GM12865 (cell line): ENCODE results near the gene HDAC11.

Experiments
- DNase-seq: peaks from one replicate; pipeline ENCODE4 v3.0.0; 2010; ENCODE audit warnings: low read depth
- H3K4me3 ChIP-seq: 2 replicates; pipeline ENCODE4 v1.5.1; 2011; ENCODE audit warnings: mild to moderate bottlenecking, low read depth, low read length, control low read depth
- TF ChIP-seq, protein P1 (sequence below): IDR thresholded peaks from 2 replicates; pipeline ENCODE4 v1.5.1; 2011; ENCODE audit warnings: low read length, control low read depth, low read depth, inconsistent platforms; ENCODE audit not compliant: insufficient read depth; ENCODE audit errors: missing control alignments

HDAC11 gene

DNA sequence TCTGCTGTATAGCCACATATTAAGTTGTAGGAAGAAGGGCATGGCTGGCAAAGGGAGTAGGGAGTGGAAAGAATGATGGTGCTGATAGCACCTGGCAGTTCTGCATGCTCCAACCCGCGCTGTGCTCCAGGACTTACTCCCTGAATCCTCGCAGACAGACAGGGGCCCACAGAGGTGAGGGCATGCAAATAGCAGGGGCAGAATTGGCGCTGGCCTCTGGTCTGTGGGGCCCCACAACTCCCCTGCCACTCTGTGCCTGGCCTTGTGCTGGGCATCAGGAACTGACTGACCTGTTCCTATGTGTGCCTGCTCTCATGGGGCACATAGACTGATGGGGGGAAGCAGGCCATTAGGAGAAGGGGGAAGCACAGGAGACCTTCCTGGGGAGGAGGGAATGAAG lies 20.9 kb downstream of the HDAC11 start:
- TF ChIP-seq, protein P1, sequence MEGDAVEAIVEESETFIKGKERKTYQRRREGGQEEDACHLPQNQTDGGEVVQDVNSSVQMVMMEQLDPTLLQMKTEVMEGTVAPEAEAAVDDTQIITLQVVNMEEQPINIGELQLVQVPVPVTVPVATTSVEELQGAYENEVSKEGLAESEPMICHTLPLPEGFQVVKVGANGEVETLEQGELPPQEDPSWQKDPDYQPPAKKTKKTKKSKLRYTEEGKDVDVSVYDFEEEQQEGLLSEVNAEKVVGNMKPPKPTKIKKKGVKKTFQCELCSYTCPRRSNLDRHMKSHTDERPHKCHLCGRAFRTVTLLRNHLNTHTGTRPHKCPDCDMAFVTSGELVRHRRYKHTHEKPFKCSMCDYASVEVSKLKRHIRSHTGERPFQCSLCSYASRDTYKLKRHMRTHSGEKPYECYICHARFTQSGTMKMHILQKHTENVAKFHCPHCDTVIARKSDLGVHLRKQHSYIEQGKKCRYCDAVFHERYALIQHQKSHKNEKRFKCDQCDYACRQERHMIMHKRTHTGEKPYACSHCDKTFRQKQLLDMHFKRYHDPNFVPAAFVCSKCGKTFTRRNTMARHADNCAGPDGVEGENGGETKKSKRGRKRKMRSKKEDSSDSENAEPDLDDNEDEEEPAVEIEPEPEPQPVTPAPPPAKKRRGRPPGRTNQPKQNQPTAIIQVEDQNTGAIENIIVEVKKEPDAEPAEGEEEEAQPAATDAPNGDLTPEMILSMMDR = no peak
- no peak for DNase-seq
- no peak overlapping the region for H3K4me3 ChIP-seq

DNA sequence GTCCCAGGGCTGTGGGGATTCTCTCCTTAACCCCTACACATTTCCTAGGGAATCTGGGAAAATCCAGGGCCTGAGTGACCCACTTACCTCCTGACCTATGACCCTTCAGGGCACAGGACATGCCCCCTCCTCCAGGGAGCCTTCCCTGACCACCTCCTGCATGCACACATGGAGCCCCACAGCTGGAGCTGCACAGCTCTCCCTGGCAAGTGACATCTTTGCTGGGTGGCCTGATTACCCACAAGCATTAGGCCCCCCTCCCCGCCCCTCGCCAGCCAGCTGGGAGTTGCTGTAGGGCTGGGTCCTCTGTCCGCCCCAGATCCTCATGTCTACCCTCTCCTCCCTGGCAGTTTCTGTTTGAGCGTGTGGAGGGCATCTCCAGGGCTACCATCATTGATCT lies 21.4 kb downstream of the HDAC11 start:
- DNase-seq = no peak
- TF ChIP-seq, protein P1 = no peak
- no peak overlapping the region for H3K4me3 ChIP-seq

DNA sequence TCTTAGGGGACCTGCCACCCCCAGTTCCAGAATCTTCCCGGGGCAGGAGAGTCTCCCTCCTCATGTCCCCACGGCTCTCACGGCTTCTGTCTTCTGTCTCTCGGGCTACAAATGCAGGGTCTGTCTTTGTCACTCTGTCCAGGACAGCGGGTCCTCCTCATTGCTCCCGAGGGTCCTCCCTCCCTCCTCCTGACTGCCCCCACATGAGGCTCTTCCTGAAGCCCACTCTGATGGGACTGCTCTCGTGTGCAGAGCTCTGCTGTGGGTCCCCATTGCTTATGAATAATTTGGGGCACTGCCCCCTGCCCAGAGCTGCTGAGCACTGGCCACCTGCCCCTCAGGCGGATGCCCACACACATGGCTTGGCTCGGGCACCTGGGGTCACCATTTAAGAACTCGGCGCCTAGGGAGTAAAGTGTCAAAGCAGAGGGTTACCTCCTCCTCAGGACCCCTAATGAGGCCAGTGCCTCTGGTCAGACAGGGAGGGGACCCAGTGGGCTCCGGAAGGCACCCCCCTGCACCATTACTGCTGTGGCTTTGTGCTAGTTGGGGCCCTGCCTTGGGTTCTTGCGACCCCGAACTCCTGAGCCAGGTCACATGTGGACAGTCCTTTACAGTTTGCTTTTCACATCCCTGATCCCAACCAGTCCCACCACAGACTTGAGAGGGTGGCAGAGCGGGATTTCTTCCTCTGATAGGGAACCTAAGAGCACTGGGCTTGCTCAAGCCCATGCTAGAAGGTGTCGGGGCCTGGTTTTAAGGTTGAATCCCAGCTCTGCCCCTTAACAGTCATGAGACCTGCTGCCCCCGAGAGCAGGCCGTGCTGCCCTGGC lies 22.1 kb downstream of the HDAC11 start:
- no peak for DNase-seq
- TF ChIP-seq, protein P1 = no peak
- no peak overlapping the region for H3K4me3 ChIP-seq

DNA sequence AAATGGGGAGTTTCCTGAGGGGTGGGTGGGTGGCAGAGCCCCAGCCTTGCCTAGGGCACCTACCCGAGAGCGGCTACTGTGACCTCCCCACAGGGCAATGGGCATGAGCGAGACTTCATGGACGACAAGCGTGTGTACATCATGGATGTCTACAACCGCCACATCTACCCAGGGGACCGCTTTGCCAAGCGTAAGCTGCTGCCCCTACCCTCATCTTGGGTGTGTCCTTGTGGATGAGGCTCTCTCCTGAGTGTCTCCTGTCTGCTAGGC lies 22.6 kb downstream of the HDAC11 start:
- no peak overlapping the region for H3K4me3 ChIP-seq
- no peak for DNase-seq
- TF ChIP-seq, protein P1 = no peak

DNA sequence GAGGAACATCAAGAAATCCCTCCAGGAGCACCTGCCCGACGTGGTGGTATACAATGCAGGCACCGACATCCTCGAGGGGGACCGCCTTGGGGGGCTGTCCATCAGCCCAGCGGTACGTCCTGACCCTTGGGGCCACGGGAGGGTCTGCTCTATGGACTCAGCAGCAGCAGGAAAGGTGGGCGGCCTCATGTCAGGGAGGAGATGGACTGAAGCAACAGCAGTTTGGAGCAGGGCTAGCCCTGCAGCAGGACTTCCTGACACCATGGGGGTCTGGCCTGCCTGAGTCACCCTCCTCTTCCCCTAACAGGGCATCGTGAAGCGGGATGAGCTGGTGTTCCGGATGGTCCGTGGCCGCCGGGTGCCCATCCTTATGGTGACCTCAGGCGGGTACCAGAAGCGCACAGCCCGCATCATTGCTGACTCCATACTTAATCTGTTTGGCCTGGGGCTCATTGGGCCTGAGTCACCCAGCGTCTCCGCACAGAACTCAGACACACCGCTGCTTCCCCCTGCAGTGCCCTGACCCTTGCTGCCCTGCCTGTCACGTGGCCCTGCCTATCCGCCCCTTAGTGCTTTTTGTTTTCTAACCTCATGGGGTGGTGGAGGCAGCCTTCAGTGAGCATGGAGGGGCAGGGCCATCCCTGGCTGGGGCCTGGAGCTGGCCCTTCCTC lies 24.2 kb downstream of the HDAC11 start:
- TF ChIP-seq, protein P1 = no peak
- no peak for DNase-seq
- H3K4me3 ChIP-seq = no peak overlapping the region

DNA sequence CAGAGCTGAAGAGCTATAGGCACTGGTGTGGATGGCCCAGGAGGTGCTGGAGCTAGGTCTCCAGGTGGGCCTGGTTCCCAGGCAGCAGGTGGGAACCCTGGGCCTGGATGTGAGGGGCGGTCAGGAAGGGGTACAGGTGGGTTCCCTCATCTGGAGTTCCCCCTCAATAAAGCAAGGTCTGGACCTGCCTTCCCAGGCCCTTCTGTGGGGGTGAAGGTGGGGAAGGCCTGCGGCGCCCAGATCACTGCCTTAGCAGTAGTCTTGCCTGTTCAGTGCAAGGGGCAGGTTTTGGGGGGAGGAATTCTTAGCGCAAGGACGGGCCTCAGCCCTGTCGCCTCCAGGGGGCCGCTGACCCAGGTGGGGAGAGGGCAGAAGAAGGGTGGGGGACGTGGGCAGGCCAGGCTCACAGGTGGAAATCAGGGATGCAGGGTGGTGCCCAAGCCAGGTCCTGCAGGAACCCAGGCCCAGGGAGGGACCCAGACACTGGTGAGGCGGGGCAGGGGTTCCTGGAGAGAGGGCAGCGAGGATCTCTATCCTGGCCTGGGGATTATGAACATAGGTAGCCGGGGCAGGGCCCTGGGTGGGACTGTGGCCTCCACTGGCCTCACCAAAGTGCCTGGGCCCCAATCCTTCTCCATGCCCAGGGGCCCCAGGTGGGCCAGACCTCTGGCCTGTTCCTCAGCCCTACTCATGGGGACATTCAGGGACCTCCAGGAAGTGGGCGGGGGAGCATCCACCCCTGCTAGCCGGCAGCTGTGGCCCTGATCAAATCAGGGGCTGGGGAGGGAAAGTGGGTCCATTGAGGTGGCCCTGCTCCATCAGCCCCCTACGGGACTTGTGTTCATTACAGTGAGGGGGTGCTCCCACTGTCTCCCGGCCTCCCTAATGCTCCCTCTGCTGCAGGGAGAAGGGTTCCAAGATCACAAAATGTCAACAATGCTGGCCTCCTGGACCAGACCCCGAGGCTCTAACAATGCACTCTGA lies 25.3 kb downstream of the HDAC11 start:
- TF ChIP-seq, protein P1 = no peak
- no peak for DNase-seq
- H3K4me3 ChIP-seq = no peak overlapping the region
